GM18502 (cell line): ENCODE measurements around the gene HECTD1.
"Not testable (repeated sequence)": the region's sequence is repeated elsewhere in the genome, so short reads cannot be mapped to it uniquely, and the experiment has no call there.

Experiments used
- ATAC-seq: cut with Tn5 transposase; IDR thresholded peaks from one replicate; pipeline ENCODE4 v1.9.1; 2021; ENCODE audit warnings: mild to moderate bottlenecking; ENCODE audit not compliant: unreplicated experiment, poor library complexity

The HECTD1 gene

GRCh38 chr14:31197671-31198070 lies 9.9 kb downstream of the HECTD1 start:
- ATAC-seq = no peak

- no peak for ATAC-seq
Measured at GRCh38 chr14:31196839-31197492, 10.6 kb downstream of the HECTD1 start.

- no peak for ATAC-seq
Measured at GRCh38 chr14:31194661-31195060, 12.9 kb downstream of the HECTD1 start.

DNA sequence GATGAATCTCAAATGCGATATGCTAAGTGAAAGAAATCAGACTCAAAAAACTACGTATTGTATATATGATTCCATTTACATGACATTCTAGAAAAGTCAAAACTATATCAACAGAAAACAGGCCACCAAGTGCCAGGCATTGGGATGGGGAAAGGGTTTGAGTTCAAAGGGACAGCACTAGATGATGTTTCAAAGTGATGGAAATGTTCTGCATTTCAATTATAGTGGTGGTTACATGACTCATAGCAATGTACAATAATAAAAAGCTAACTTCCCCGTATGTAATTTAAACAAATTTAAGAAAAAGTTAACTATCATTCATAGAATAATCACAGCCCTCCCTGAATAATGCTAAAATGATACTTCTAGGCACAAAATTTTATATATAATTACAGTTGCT lies 13.5 kb downstream of the HECTD1 start:
- ATAC-seq = no peak

DNA sequence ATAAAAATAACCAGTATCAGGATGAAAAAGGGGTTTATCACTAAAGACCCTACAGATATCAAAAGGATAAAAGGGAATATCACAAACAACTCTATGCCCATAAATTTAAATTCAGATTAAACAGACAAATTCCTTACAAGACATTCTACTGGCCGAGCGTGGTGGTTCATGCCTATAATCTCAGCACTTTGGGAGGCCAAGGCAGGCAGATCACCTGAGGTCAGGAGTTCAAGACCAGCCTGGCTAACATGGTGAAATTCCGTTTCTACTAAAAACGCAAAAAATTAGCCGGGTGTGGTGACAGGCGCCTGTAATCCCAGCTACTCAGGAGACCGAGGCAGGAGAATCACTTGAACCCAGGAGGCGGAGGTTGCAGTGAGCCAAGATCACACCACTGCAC lies 15.0 kb downstream of the HECTD1 start:
- ATAC-seq = not testable (repeated sequence)

- ATAC-seq = no peak
Measured at GRCh38 chr14:31190717-31191263, 16.8 kb downstream of the HECTD1 start.

DNA sequence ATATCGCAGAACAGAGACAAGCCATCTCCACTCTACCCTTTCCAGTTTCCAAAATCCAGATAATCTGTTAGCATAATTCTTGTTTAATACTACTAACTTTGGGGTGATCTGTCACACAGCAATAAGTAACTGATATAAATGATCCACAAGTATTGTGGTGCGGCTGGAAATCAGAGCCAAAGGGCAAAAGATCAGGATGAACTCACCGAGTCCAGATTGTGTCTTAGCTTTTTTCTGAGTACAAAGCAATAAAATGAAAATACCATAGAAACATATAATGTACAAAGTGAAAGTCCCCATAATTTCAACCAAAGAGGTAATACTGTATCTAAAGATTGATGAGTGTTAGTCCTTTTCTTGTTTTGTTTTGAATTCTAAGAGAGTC lies 17.4 kb downstream of the HECTD1 start:
- ATAC-seq = no peak

DNA sequence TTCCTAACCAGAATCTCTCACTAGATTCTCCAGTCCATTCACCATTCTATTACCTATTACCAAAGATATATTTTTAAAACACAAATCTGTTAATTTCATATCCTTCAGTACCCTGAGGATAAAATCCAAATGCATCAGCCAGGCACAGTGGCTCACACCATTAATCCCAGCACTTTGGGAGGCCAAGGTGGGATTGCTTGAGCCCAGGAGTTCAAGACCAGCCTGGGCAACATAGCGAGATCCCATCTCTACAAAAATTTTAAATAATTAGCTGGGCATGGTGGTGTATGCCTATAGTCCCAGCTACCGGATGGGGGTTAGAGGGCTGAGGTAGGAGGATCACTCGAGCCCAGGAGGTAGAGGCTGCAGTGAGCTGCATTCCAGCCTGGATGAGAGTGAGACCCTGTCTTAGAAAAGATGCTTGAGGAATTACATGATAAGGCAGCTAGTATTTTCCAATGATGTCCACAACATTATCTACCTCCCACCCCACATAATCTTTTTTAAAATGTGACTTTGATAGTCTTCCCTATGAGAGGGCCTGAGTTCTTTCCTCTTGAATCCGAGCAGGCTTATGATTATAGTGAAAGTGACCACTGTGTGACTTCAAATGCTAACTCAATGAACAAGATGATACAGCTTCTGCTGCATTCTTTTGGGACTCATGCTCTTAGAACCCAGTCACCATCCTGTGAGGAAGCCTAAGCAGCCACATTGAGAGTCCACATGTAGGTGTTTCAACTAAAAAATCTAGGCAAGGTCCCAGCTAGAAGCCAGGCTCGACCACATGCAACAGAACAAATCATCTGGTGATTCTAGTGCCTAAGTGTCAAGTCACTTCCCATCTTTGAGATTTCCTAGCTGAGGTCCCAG lies 18.0 kb downstream of the HECTD1 start:
- no peak for ATAC-seq

GRCh38 chr14:31188744-31189143 lies 18.8 kb downstream of the HECTD1 start:
- no peak for ATAC-seq

- ATAC-seq = not testable (repeated sequence)
Measured at GRCh38 chr14:31182016-31182415, 25.6 kb downstream of the HECTD1 start.

GRCh38 chr14:31181271-31181670 lies 26.3 kb downstream of the HECTD1 start:
- no peak for ATAC-seq

DNA sequence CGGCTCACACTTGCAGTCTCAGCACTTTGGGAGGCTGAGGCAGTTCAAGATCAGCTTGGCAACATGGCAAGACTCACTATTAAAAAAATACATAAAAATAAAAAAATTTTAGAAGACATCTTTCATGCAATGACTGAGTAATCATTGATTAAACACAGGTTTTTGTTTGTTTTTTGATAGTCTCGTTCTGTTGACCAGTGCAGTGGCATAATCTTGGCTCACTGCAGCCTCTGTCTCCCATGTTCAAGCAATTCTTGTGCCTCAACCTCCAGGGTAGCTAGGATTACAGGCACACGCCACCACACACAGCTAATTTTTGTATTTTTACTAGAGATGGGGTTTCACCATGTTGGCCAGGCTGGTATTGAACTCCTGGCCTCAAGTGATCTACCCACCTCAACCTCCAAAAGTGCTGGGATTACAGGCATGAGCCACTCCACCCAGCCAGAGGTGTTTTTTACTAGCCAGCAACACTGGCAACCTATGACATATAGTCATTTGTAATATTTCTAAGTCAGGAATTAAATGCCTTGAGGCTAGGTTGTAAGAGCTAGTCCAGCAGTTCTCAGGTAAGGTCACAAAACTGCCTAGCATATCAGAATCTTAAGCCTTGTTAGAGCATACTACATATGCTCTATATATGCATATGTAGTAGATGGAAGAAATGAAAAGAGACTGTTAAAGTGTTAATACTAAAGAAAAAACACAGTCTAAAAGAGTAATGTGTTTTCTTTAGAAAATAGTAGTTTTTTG lies 27.1 kb downstream of the HECTD1 start:
- no peak for ATAC-seq

DNA sequence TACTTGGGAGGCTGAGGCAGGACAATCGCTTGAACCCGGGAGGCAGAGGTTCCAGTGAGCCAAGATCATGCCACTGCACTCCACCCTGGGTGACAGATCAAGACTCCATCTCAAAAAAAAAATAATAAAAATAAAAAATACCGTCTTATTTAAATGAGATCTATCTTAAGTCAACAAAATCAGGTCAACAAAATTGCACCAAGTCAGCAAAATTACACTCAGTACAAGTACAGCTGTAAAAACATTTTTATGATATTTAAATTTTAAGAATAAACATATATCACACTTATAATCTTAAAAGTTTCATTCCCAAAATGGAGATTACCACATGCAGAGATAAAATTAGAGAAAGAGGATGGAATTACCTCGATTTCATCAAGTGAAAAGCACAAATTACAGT lies 33.2 kb downstream of the HECTD1 start:
- no peak for ATAC-seq

DNA sequence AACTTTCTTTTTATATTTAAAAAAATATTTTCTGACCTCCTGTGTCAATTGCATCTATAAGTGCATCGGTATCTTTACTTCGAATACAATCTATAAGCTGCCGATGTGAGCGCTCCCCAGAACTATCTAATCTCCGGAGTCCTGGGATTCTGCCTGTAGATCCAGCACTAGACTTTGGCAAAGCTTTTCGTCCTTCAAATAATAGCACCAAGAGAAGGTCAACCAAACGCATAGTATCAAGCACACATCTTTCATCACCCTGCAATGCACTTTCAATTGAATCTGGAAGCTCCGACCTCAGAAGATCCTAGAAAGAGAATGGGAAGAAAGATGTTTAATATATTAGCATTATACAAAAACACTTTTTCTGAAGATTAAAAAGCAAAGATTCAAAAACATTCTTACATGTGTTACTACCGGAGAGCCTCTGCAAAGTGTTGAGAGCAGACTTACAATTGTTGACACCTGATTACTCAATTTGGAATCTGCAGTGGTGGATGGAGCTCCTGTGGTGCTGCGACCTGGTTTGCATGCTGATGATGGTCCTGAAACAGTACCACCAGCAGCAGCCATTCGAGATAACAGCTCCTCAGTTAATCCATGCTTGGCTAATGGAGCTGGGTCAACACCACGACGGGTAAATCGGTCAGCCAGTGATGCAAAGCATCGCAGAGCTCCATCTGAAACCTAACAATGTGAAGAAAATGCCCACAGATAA lies 34.3 kb downstream of the HECTD1 start:
- no peak for ATAC-seq

GRCh38 chr14:31172084-31172483 lies 35.5 kb downstream of the HECTD1 start:
- ATAC-seq = no peak

- ATAC-seq = no peak
Measured at GRCh38 chr14:31170411-31170810, 37.2 kb downstream of the HECTD1 start.

GRCh38 chr14:31169877-31170276 lies 37.7 kb downstream of the HECTD1 start:
- ATAC-seq = no peak

DNA sequence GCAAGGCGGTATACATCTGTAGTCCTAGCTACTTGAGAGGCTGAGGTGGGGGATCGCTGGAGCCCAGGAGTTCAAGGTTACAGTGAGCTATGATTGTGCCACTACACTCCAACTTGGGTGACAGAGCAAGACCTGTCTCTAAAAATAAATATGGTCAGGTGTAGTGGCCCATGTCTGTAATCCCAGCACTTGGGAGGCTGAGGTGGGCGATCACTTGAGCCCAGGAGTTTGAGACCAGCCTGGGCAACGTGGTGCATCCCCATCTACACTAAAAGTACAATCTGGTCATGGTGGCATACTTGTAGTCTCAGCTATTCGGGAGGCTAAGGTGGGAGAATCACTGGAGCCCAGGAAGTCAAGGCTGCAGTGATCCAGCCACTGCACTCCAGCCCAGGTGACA lies 40.6 kb downstream of the HECTD1 start:
- no peak for ATAC-seq

- no peak for ATAC-seq
Measured at GRCh38 chr14:31166271-31166561, 41.4 kb downstream of the HECTD1 start.

DNA sequence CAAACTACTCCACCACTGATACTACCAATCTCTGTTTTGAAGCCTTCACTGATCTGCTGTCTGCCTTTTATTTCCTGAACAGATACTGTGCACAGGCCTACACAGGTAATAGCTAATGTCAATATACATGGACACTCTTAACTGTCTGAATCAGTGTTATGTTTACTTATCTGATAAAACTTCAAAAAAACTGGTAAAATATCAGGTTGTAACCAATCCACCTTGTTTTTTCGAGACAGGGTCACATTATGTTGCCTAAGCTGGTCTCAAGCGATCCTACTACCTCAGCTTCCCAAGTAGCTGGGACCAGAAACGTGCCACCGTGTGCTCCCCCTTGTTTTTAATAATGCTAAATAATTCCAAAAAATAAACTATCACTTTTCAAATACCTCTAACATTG lies 43.5 kb downstream of the HECTD1 start:
- ATAC-seq = no peak
